ENCODE data around the gene CDH13.

DNA sequence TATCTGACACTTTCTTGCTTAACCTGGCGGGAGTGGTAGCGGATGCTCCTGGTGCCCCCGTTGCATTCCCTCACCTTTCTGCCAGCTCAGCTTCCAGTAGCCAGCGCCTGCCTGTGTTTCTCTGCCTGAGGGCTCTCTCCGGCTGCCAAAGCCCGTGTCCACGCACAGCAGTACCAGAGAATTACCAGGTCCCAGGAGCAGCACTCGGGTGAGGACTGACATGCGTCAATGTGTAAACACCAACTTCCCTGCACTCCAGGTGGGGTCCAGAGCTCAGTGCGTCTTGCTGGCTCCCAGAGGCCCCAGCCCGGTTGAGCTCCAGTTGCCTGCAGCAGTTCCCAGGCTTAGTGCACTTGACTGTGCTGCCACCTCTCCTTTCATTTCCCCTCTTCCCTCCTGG lies 54.8 kb downstream of the CDH13 start:
- TF ChIP-seq, protein P1, sequence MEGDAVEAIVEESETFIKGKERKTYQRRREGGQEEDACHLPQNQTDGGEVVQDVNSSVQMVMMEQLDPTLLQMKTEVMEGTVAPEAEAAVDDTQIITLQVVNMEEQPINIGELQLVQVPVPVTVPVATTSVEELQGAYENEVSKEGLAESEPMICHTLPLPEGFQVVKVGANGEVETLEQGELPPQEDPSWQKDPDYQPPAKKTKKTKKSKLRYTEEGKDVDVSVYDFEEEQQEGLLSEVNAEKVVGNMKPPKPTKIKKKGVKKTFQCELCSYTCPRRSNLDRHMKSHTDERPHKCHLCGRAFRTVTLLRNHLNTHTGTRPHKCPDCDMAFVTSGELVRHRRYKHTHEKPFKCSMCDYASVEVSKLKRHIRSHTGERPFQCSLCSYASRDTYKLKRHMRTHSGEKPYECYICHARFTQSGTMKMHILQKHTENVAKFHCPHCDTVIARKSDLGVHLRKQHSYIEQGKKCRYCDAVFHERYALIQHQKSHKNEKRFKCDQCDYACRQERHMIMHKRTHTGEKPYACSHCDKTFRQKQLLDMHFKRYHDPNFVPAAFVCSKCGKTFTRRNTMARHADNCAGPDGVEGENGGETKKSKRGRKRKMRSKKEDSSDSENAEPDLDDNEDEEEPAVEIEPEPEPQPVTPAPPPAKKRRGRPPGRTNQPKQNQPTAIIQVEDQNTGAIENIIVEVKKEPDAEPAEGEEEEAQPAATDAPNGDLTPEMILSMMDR (conservative IDR thresholded peaks at IDR 0.05; ENCODE audit: low read length): no peak
- no peak for TF ChIP-seq EZH2phosphoT487 (IDR thresholded peaks at IDR 0.05; ENCODE audit: borderline replicate concordance, low read depth, low read length)

Data from OCI-LY7 (cell line).